Forelimb muscle (tissue), 1 donor: ENCODE measurements around the gene GNL1. TPM values are rescaled to one million over a fixed set of nuclear protein-coding genes. Genes with fewer than 3 reads are reported as not detected.
"Not testable (repeated sequence)": the region's sequence is repeated elsewhere in the genome, so short reads cannot be mapped to it uniquely, and the experiment has no call there.

Experiments
- DNase-seq: peaks from one replicate; pipeline ENCODE4 v3.0.0-alpha.2; 2013; ENCODE audit warnings: low read depth
- polyA plus RNA-seq: library from polyadenylated mRNA; unstranded; fragments of 120-200 nt; gene quantifications from one replicate; pipeline ENCODE4 v1.2.1, GENCODE V29; 2013; ENCODE audit not compliant: insufficient read length

The GNL1 gene
- polyA plus RNA-seq, 1 donor: 52.6 TPM

- not testable (repeated sequence) for DNase-seq
These were observed 57.6 kb downstream of the GNL1 start for GRCh38 chr6:30498705-30499104.

GRCh38 chr6:30497714-30498113 lies 58.6 kb downstream of the GNL1 start:
- no peak for DNase-seq

- not testable (repeated sequence) for DNase-seq
These were observed 59.1 kb downstream of the GNL1 start for GRCh38 chr6:30497261-30497599.

GRCh38 chr6:30495993-30496392 lies 60.3 kb downstream of the GNL1 start:
- no peak for DNase-seq

GRCh38 chr6:30495060-30495459 lies 61.2 kb downstream of the GNL1 start:
- not testable (repeated sequence) for DNase-seq

GRCh38 chr6:30494291-30494861 lies 61.9 kb downstream of the GNL1 start:
- no peak for DNase-seq

GRCh38 chr6:30493643-30494250 lies 62.5 kb downstream of the GNL1 start:
- no peak for DNase-seq

- no peak for DNase-seq
These were observed 64.0 kb downstream of the GNL1 start for GRCh38 chr6:30491991-30492952.

Other genes with a start within 250 kb of the GNL1 start
- 7.3 TPM for gene TRIM39, start 229.6 kb downstream of the GNL1 start, polyA plus RNA-seq
- 21.2 TPM for gene RPP21, start 211.3 kb downstream of the GNL1 start, polyA plus RNA-seq
- gene HLA-E, start 67.0 kb downstream of the GNL1 start, polyA plus RNA-seq: 69.1 TPM
- gene PRR3, start 806 bp upstream of the GNL1 start, polyA plus RNA-seq: 17.6 TPM
- gene ABCF1, start 15.0 kb upstream of the GNL1 start, polyA plus RNA-seq: 46.5 TPM
- gene PPP1R10, start 60.8 kb upstream of the GNL1 start, polyA plus RNA-seq: 32.4 TPM
- gene MRPS18B, start 61.4 kb upstream of the GNL1 start, polyA plus RNA-seq: 56.3 TPM
- gene ATAT1, start 70.4 kb upstream of the GNL1 start, polyA plus RNA-seq: 21.1 TPM
- gene C6orf136, start 90.6 kb upstream of the GNL1 start, polyA plus RNA-seq: 16.1 TPM
- 20.9 TPM for gene DHX16, start 116.5 kb upstream of the GNL1 start, polyA plus RNA-seq
- 37.8 TPM for gene PPP1R18, start 130.2 kb upstream of the GNL1 start, polyA plus RNA-seq
- gene NRM, start 134.5 kb upstream of the GNL1 start, polyA plus RNA-seq: 30.9 TPM
- 20.2 TPM for gene MDC1, start 160.8 kb upstream of the GNL1 start, polyA plus RNA-seq
- 663 TPM for gene TUBB, start 163.9 kb upstream of the GNL1 start, polyA plus RNA-seq
- gene FLOT1, start 186.2 kb upstream of the GNL1 start, polyA plus RNA-seq: 105 TPM
- gene IER3, start 188.1 kb upstream of the GNL1 start, polyA plus RNA-seq: 17.3 TPM